Sigmoid colon (tissue), 7 donors: ENCODE measurements around the gene OR2AK2. TPM values are rescaled to one million over a fixed set of nuclear protein-coding genes. Genes with fewer than 3 reads are reported as not detected.

ENCODE experiments used
- DNase-seq: peaks from one replicate; pipeline ENCODE4 v3.0.0-alpha.2; 2019
- H3K27ac ChIP-seq, 4 donors: fragments of 200-600 bp; sonication (generic); one replicate each; pipeline ENCODE4 v1.5.1; 2016 to 2019; ENCODE audit warnings: mild to moderate bottlenecking in 1 of 4
- H3K27me3 ChIP-seq, 3 donors: fragments of 200-600 bp; sonication (generic); one replicate each; pipeline ENCODE4 v1.5.1; 2019; ENCODE audit warnings: mild to moderate bottlenecking in 1 of 3
- H3K36me3 ChIP-seq, 4 donors: fragments of 200-600 bp; sonication (generic); one replicate each; pipeline ENCODE4 v1.5.1; 2016 to 2019
- H3K4me1 ChIP-seq, 4 donors: fragments of 200-600 bp; sonication (generic); one replicate each; pipeline ENCODE4 v1.5.1; 2017 to 2019
- H3K4me3 ChIP-seq, 4 donors: fragments of 200-600 bp; sonication (generic); one replicate each; pipeline ENCODE4 v1.5.1; 2017 to 2019; ENCODE audit warnings: mild to moderate bottlenecking in 2 of 4, moderate library complexity in 1 of 4
- H3K9me3 ChIP-seq, 4 donors: fragments of 200-600 bp in 3 of 4; sonication (generic) in 3 of 4; one replicate each; pipeline versions ENCODE4 v1.5.1 to v1.6.1; 2013 to 2019
- CTCF ChIP-seq, 4 experiments: fragments of 450-650 bp in 3 of 4; fragments of 200-600 bp in 1 of 4; IDR thresholded peaks; one replicate each; pipeline ENCODE4 v1.5.1; 2016 to 2019; ENCODE audit warnings: antibody characterized with exemption in 4 of 4, mild to moderate bottlenecking in 3 of 4, moderate library complexity in 2 of 4
- EP300 ChIP-seq, 4 donors: sonication (generic); formaldehyde crosslinking; IDR thresholded peaks; one replicate each; pipeline ENCODE4 v1.6.1; 2017; ENCODE audit warnings: antibody characterized with exemption in 4 of 4
- POLR2A ChIP-seq, 2 donors: fragments of 450-650 bp; IDR thresholded peaks; one replicate each; pipeline ENCODE4 v1.6.1; 2016; ENCODE audit warnings: antibody characterized with exemption in 2 of 2, mild to moderate bottlenecking in 2 of 2, moderate library complexity in 2 of 2
- POLR2AphosphoS5 ChIP-seq, 4 donors: sonication (generic); formaldehyde crosslinking; IDR thresholded peaks; one replicate each; pipeline ENCODE4 v1.6.1; 2017; ENCODE audit warnings: antibody characterized with exemption in 4 of 4
- WGBS, 2 donors: extraction: QIAGEN DNeasy Blood & Tissue Kit; methylation state at CpG; one replicate each; pipeline ENCODE4 v1.1.7; 2013; 5-methylcytosine and 5-hydroxymethylcytosine counted together
- intact Hi-C: fragments of 100-400 bp; cut with DNase I; formaldehyde crosslinking; loops from one replicate; pipeline ENCODE4 v1.15.1; 2023
- polyA plus RNA-seq, 3 donors: library from polyadenylated mRNA; stranded (reverse); fragments of 200-250 nt; gene quantifications; one replicate each; pipeline ENCODE4 v1.2.3, GENCODE V29; 2013
- total RNA-seq, 4 donors: library from RNA; depleted of rRNA; stranded (reverse); fragments of >200 nt; gene quantifications; one replicate each; pipeline ENCODE4 v1.1.0, GENCODE V29; 2016
- donor health status: healthy with polysubstance abuse.
- donor health status: Bipolar disorder and iron deficiency.
- donor health status: healthy.

Gene OR2AK2
- total and polyA plus RNA-seq, 7 donors, result 0.07 to 0.55 TPM; not detected in 5

- H3K27ac ChIP-seq, result no peak overlapping the region
- no peak for DNase-seq
- H3K4me1 ChIP-seq, result no peaks in the 10 kb centered on the region
- H3K27me3 ChIP-seq, result no peaks in the 10 kb centered on the region
- H3K9me3 ChIP-seq, result no peaks in the 10 kb centered on the region
- H3K4me3 ChIP-seq, result no peak overlapping the region
- intact Hi-C loops, result no loop called here
- 41% methylated on average over 2 of the region's 2 CpGs for WGBS, 2 donors
- TF ChIP-seq POLR2AphosphoS5 (IDR thresholded peaks at IDR 0.05) (no peak), EP300 (IDR thresholded peaks at IDR 0.05) (no peak), CTCF (IDR thresholded peaks at IDR 0.05) (no peak), POLR2A (IDR thresholded peaks at IDR 0.05) (no peak)
- no peaks in the 10 kb centered on the region for H3K36me3 ChIP-seq
Measured at GRCh38 chr1:247992986-247993385, 28.0 kb downstream of the OR2AK2 start.

- no peak for TF ChIP-seq EP300 (IDR thresholded peaks at IDR 0.05)
- TF ChIP-seq POLR2AphosphoS5 (IDR thresholded peaks at IDR 0.05), result no peak
- no peak for TF ChIP-seq CTCF (IDR thresholded peaks at IDR 0.05)
- no peak for TF ChIP-seq POLR2A (IDR thresholded peaks at IDR 0.05)
- Histone ChIP-seq H3K27ac (no peak overlapping the region), H3K27me3 (no peaks in the 10 kb centered on the region), H3K36me3 (no peaks in the 10 kb centered on the region), H3K9me3 (no peaks in the 10 kb centered on the region), H3K4me3 (no peak overlapping the region), H3K4me1 (no peaks in the 10 kb centered on the region)
- no peak for DNase-seq
- 30 to 66% methylated on average over 2 of the region's 2 CpGs for WGBS, 2 donors
- intact Hi-C loops, result no loop called here
Measured at GRCh38 chr1:247998811-247999210, 33.8 kb downstream of the OR2AK2 start.

GRCh38 chr1:248000169-248000568, 35.1 kb downstream of the OR2AK2 start:
- Histone ChIP-seq H3K27ac (no peak overlapping the region), H3K4me1 (no peaks in the 10 kb centered on the region), H3K36me3 (no peaks in the 10 kb centered on the region), H3K9me3 (no peaks in the 10 kb centered on the region), H3K4me3 (no peak overlapping the region), H3K27me3 (no peaks in the 10 kb centered on the region)
- 93 to 97% methylated on average over 1 of the region's 1 CpG for WGBS, 2 donors
- intact Hi-C loops, result no loop called here
- DNase-seq, result no peak
- TF ChIP-seq EP300 (IDR thresholded peaks at IDR 0.05), result no peak
- no peak for TF ChIP-seq CTCF (IDR thresholded peaks at IDR 0.05)
- TF ChIP-seq POLR2A (IDR thresholded peaks at IDR 0.05), result no peak
- TF ChIP-seq POLR2AphosphoS5 (IDR thresholded peaks at IDR 0.05), result no peak

GRCh38 chr1:248007778-248008177, 42.7 kb downstream of the OR2AK2 start:
- H3K27me3 ChIP-seq, result no peaks in the 10 kb centered on the region
- peaks cover 0 to 10% (median 2%) of the 10 kb centered on the region in 4 donors for H3K9me3 ChIP-seq
- no peak for DNase-seq
- no peak overlapping the region for H3K4me3 ChIP-seq
- H3K36me3 ChIP-seq, result no peaks in the 10 kb centered on the region
- intact Hi-C loops, result no loop called here
- H3K27ac ChIP-seq, result no peak overlapping the region
- WGBS, 2 donors, result 35 to 60% methylated on average over 1 of the region's 1 CpG
- no peak for TF ChIP-seq POLR2AphosphoS5 (IDR thresholded peaks at IDR 0.05)
- no peak for TF ChIP-seq CTCF (IDR thresholded peaks at IDR 0.05)
- no peak for TF ChIP-seq EP300 (IDR thresholded peaks at IDR 0.05)
- no peak for TF ChIP-seq POLR2A (IDR thresholded peaks at IDR 0.05)
- no peaks in the 10 kb centered on the region for H3K4me1 ChIP-seq

GRCh38 chr1:248009681-248010080, 44.6 kb downstream of the OR2AK2 start:
- no peak for DNase-seq
- Histone ChIP-seq H3K9me3 (peaks cover 0 to 10% (median 2%) of the 10 kb centered on the region in 4 donors), H3K27ac (no peak overlapping the region), H3K4me1 (no peaks in the 10 kb centered on the region), H3K4me3 (no peak overlapping the region), H3K36me3 (no peaks in the 10 kb centered on the region), H3K27me3 (no peaks in the 10 kb centered on the region)
- intact Hi-C loops, result no loop called here
- no peak for TF ChIP-seq CTCF (IDR thresholded peaks at IDR 0.05)
- TF ChIP-seq POLR2A (IDR thresholded peaks at IDR 0.05), result no peak
- TF ChIP-seq POLR2AphosphoS5 (IDR thresholded peaks at IDR 0.05), result no peak
- TF ChIP-seq EP300 (IDR thresholded peaks at IDR 0.05), result no peak
- WGBS, 2 donors, result 78 to 89% methylated on average over 3 of the region's 3 CpGs
